ENCODE data around the gene CLTCL1. TPM values are rescaled to one million over a fixed set of nuclear protein-coding genes. Genes with fewer than 3 reads are reported as not detected.

The CLTCL1 gene
- total and polyA plus RNA-seq, 2 experiments from 2014 or later, result 6.6 to 15.1 TPM

- TF ChIP-seq REST (IDR thresholded peaks at IDR 0.05; ENCODE audit: unreplicated experiment) (no peak), JUNB (IDR thresholded peaks at IDR 0.05; ENCODE audit: unreplicated experiment) (no peak)
Measured at GRCh38 chr22:19265779-19266178, 25.7 kb downstream of the CLTCL1 start (continued).

- Mint-ChIP-seq H3K4me1 (no peaks in the 10 kb centered on the region), H3K36me3 (ENCODE audit: low read depth) (peaks cover 17% of the 10 kb centered on the region; the same call in 2 of the 3 replicates), H3K4me3 (no peak overlapping the region), H3K9me3 (peaks cover under 1% of the 10 kb centered on the region; the same call in 1 of the 3 replicates), H3K27ac (no peak overlapping the region), H3K27me3 (ENCODE audit: insufficient read depth, low read depth, poor library complexity) (no peaks in the 10 kb centered on the region)
- H2AFZ ChIP-seq, result no peak overlapping the region
- no peaks in the 10 kb centered on the region for H3K36me3 ChIP-seq (ENCODE audit: insufficient read depth)
- H3F3A ChIP-seq (replicated peaks; ENCODE audit: low read depth), result 0 out of 2 replicates have a peak, but pooled peaks cover 4% of the 10 kb centered on the region
- 0 out of 2 replicates have a peak, but pooled peaks cover 4% of the 10 kb centered on the region for H3K9me2 ChIP-seq (ENCODE audit: insufficient read depth)
- H3K27ac ChIP-seq (ENCODE audit: low read depth), result no peak overlapping the region
- H3K79me2 ChIP-seq (replicated peaks; ENCODE audit: insufficient read depth), result no peaks in the 10 kb centered on the region
- H3K27me3 ChIP-seq (ENCODE audit: insufficient read depth), result no peaks in the 10 kb centered on the region
- DNase-seq (ENCODE audit: low spot score) (no peak), ATAC-seq (no peak)
- no peak overlapping the region for H3K4me2 ChIP-seq
- H3K4me1 ChIP-seq (ENCODE audit: insufficient read depth), result no peaks in the 10 kb centered on the region
- no peaks in the 10 kb centered on the region for H4K20me1 ChIP-seq (replicated peaks; ENCODE audit: insufficient read depth)
- H3K4me3 ChIP-seq, result no peak overlapping the region
- TF ChIP-seq EZH2 (IDR thresholded peaks at IDR 0.05; ENCODE audit: low read depth, unreplicated experiment), result no peak
- no peak for TF ChIP-seq ZNF114 (CRISPR knock-in tag; IDR thresholded peaks at IDR 0.05)
- no peak for TF ChIP-seq REST (IDR thresholded peaks at IDR 0.05; ENCODE audit: unreplicated experiment)
- TF ChIP-seq JUNB (IDR thresholded peaks at IDR 0.05; ENCODE audit: unreplicated experiment), result no peak
- TF ChIP-seq STAT1 (IDR thresholded peaks at IDR 0.05; ENCODE audit: unreplicated experiment), result no peak
- no peak for TF ChIP-seq POLR2AphosphoS5 (IDR thresholded peaks at IDR 0.05; ENCODE audit: low read depth)
- TF ChIP-seq NANOG (IDR thresholded peaks at IDR 0.05; ENCODE audit: borderline replicate concordance), result no peak
- TF ChIP-seq CREB1 (CRISPR knock-in tag; IDR thresholded peaks at IDR 0.05; ENCODE audit: low read depth), result no peak
- no peak for TF ChIP-seq ZNF331 (CRISPR knock-in tag; IDR thresholded peaks at IDR 0.05; ENCODE audit: low read depth)
- TF ChIP-seq ZNF462 (CRISPR knock-in tag; IDR thresholded peaks at IDR 0.05), result no peak
- no peak for TF ChIP-seq EZH2phosphoT487 (IDR thresholded peaks at IDR 0.05; ENCODE audit: unreplicated experiment)
Measured at GRCh38 chr22:19260804-19261203, 30.7 kb downstream of the CLTCL1 start.

Data from GM23338 (cell line).